DND-41 (cell line): ENCODE results near the gene KRT72.

Experiments
- ATAC-seq: fragments of 200-7000 bp; cut with Tn5 transposase; 3 replicates; pipeline ENCODE4 v1.9.1; 2021; ENCODE audit warnings: low read depth; ENCODE audit not compliant: insufficient read depth
- DNase-seq: peaks from one replicate; pipeline ENCODE4 v3.0.0-alpha.2; 2020
- H2AFZ ChIP-seq: 2 replicates; pipeline ENCODE4 v1.6.0; 2012; ENCODE audit warnings: low read depth, low read length
- H3K27ac ChIP-seq: 2 replicates; pipeline ENCODE4 v1.5.1; 2012; ENCODE audit warnings: low read length, inconsistent platforms
- H3K27me3 ChIP-seq: fragments of 200-600 bp; sonication (generic); 2 replicates; pipeline ENCODE4 v1.6.0; 2012; ENCODE audit warnings: low read length, mild to moderate bottlenecking, inconsistent platforms; ENCODE audit not compliant: insufficient read depth, poor library complexity
- H3K36me3 ChIP-seq: 2 replicates; pipeline ENCODE4 v1.5.1; 2012; ENCODE audit warnings: low read length, inconsistent platforms; ENCODE audit not compliant: insufficient read depth
- H3K4me1 ChIP-seq: 2 replicates; pipeline ENCODE4 v1.5.1; 2012; ENCODE audit warnings: mild to moderate bottlenecking, low read length; ENCODE audit not compliant: insufficient read depth
- H3K4me2 ChIP-seq: 2 replicates; pipeline ENCODE4 v1.6.0; 2012; ENCODE audit warnings: mild to moderate bottlenecking, moderate library complexity, low read length, inconsistent platforms; ENCODE audit not compliant: insufficient read depth
- H3K4me3 ChIP-seq, 2 experiments: fragments of 200-600 bp in 1 of 2; shearing (Covaris generic) in 1 of 2; 2 replicates each; pipeline ENCODE4 v1.5.1; 2012 to 2016; ENCODE audit warnings: inconsistent platforms in 2 of 2, low read length in 2 of 2, mild to moderate bottlenecking in 2 of 2, low read depth in 1 of 2, moderate library complexity in 1 of 2
- H3K79me2 ChIP-seq: 2 replicates; pipeline ENCODE4 v1.6.0; 2012; ENCODE audit warnings: low read length, inconsistent platforms; ENCODE audit not compliant: insufficient read depth
- H3K9ac ChIP-seq: 2 replicates; pipeline ENCODE4 v1.6.0; 2012; ENCODE audit warnings: low read depth, mild to moderate bottlenecking, inconsistent platforms, low read length, moderate library complexity
- H3K9me3 ChIP-seq: 2 replicates; pipeline ENCODE4 v1.5.1; 2012; ENCODE audit warnings: low read length, moderate library complexity, mild to moderate bottlenecking, inconsistent platforms; ENCODE audit not compliant: insufficient read depth, severe bottlenecking
- H4K20me1 ChIP-seq: 2 replicates; pipeline ENCODE4 v1.6.0; 2012; ENCODE audit warnings: low read length; ENCODE audit not compliant: insufficient read depth
- CTCF ChIP-seq: IDR thresholded peaks from 2 replicates; pipeline ENCODE4 v1.5.1; 2012; ENCODE audit warnings: borderline replicate concordance, low read length, moderate library complexity, mild to moderate bottlenecking; ENCODE audit not compliant: poor library complexity, severe bottlenecking; ENCODE audit errors: extremely low read depth
- EZH2 ChIP-seq: IDR thresholded peaks from 3 replicates; pipeline ENCODE4 v1.6.1; 2012; ENCODE audit warnings: borderline replicate concordance, low read depth, mild to moderate bottlenecking, moderate library complexity, low read length, inconsistent platforms; ENCODE audit not compliant: severe bottlenecking

Gene KRT72

DNA sequence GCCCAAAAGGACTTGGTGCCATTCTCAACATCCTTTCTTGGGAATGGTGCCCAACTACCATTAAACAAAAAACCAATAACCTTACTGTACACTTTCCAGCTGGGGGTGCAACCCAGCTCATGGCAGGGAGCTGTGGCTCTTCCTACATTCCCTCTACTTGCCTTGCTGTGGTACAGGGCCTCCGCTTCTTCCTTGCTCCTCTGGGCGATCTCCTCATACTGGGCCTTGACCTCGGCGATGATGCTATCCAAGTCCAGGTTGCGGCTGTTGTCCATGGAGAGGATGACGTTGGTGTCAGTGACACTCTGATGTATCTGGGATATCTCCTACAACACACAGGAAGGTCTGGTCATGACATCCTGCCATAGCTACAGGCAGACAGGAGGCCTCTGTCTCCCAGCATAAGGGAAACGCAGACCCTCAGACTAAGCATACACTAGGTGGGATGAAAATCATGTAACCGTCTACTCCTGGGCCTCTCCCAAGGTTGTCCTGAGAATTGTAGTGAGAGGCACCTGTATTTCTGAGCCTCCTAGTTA, 46.8 kb upstream of the KRT72 start:
- no peaks in the 10 kb centered on the region for H3K36me3 ChIP-seq
- H3K79me2 ChIP-seq: no peaks in the 10 kb centered on the region
- H3K27ac ChIP-seq: no peak overlapping the region
- DNase-seq (no peak), ATAC-seq (no peak)
- no peak overlapping the region for H3K9ac ChIP-seq
- no peaks in the 10 kb centered on the region for H3K4me1 ChIP-seq
- no peaks in the 10 kb centered on the region for H3K9me3 ChIP-seq
- TF ChIP-seq EZH2 (no peak), CTCF (no peak)
- H3K27me3 ChIP-seq: peaks cover 25% of the 10 kb centered on the region
- no peak overlapping the region for H3K4me2 ChIP-seq
- H3K4me3 ChIP-seq: no peak overlapping the region
- no peak overlapping the region for H2AFZ ChIP-seq
- H4K20me1 ChIP-seq: peaks cover 3% of the 10 kb centered on the region

- Histone ChIP-seq H3K79me2 (no peaks in the 10 kb centered on the region), H3K36me3 (no peaks in the 10 kb centered on the region), H2AFZ (no peak overlapping the region), H3K27ac (no peak overlapping the region), H3K27me3 (peaks cover 25% of the 10 kb centered on the region), H3K4me3 (no peak overlapping the region), H4K20me1 (peaks cover 3% of the 10 kb centered on the region), H3K9me3 (no peaks in the 10 kb centered on the region), H3K9ac (no peak overlapping the region), H3K4me2 (no peak overlapping the region), H3K4me1 (no peaks in the 10 kb centered on the region)
- TF ChIP-seq EZH2 (no peak), CTCF (no peak)
- no peak for DNase-seq
- no peak for ATAC-seq
These were observed 46.3 kb upstream of the KRT72 start for GRCh38 chr12:52647601-52648000.

- H3K4me3 ChIP-seq: no peak overlapping the region
- ATAC-seq (no peak), DNase-seq (no peak)
- H3K27me3 ChIP-seq: peaks cover 32% of the 10 kb centered on the region
- H3K4me1 ChIP-seq: no peaks in the 10 kb centered on the region
- no peak overlapping the region for H2AFZ ChIP-seq
- no peak overlapping the region for H3K4me2 ChIP-seq
- no peak overlapping the region for H3K9ac ChIP-seq
- TF ChIP-seq CTCF (no peak), EZH2 (no peak)
- H3K27ac ChIP-seq: no peak overlapping the region
- no peaks in the 10 kb centered on the region for H3K79me2 ChIP-seq
- H3K36me3 ChIP-seq: no peaks in the 10 kb centered on the region
- peaks cover 3% of the 10 kb centered on the region for H4K20me1 ChIP-seq
- no peaks in the 10 kb centered on the region for H3K9me3 ChIP-seq
These were observed 45.4 kb upstream of the KRT72 start for GRCh38 chr12:52646613-52647012.

GRCh38 chr12:52645982-52646381, 44.7 kb upstream of the KRT72 start:
- no peak for DNase-seq
- Histone ChIP-seq H3K27me3 (peaks cover 38% of the 10 kb centered on the region), H3K4me3 (no peak overlapping the region)

More at GRCh38 chr12:52645982-52646381, 44.7 kb upstream of the KRT72 start:
- H3K4me2 ChIP-seq: no peak overlapping the region
- H3K27ac ChIP-seq: no peak overlapping the region
- no peaks in the 10 kb centered on the region for H3K9me3 ChIP-seq
- H2AFZ ChIP-seq: no peak overlapping the region
- no peaks in the 10 kb centered on the region for H3K4me1 ChIP-seq
- H3K79me2 ChIP-seq: no peaks in the 10 kb centered on the region
- peaks cover 3% of the 10 kb centered on the region for H4K20me1 ChIP-seq
- H3K9ac ChIP-seq: no peak overlapping the region
- H3K36me3 ChIP-seq: no peaks in the 10 kb centered on the region
- TF ChIP-seq EZH2: no peak
- TF ChIP-seq CTCF: no peak
- no peak for ATAC-seq
